ENCODE results near the gene BORA. TPM values are rescaled to one million over a fixed set of nuclear protein-coding genes. Genes with fewer than 3 reads are reported as not detected.

BORA gene
- total and polyA plus RNA-seq, 4 donors, result 1.6 to 4.0 (median 3.3) TPM

DNA sequence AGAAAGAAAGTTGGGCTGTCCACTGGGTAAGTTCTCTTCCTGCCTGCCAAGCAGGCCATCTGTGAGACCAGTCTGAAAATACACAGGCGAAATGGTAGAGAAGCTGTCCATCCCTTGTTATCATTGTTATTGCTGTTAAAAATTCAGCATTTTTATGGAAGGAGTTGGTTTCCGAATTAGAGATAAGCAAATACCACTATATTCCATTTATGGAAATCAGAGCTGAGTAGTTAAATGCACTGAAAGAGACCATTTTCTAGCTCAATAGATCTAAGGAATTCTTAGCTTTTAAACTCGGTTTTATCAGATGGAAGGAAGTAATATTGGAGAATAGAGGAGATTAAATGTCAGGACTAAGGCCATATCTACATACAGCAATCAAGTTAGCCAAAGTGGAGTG, 41.0 kb upstream of the BORA start:
- H3K9me3 ChIP-seq (ENCODE audit: control insufficient read depth in 4 of 4, insufficient read depth in 3 of 4, low read length in 3 of 4), result no peaks in the 10 kb centered on the region
- H3K9ac ChIP-seq (ENCODE audit: insufficient read depth in 1 of 2, low read length in 2 of 2), result no peak overlapping the region
- H3K4me1 ChIP-seq (ENCODE audit: control insufficient read depth in 5 of 5, insufficient read depth in 5 of 5, low read length in 5 of 5), result no peaks in the 10 kb centered on the region
- H3K27me3 ChIP-seq (ENCODE audit: control insufficient read depth in 3 of 3, insufficient read depth in 3 of 3, low read length in 2 of 3), result no peaks in the 10 kb centered on the region
- 67 to 88% methylated on average over 3 of the region's 3 CpGs for WGBS, 2 donors
- ATAC-seq (ENCODE audit: insufficient read depth, low FRiP score) (no peak), DNase-seq (no peak)
- no peak overlapping the region for H3K27ac ChIP-seq (ENCODE audit: low read depth in 1 of 2, low read length in 1 of 2)
- no peak overlapping the region for H3K4me3 ChIP-seq
- no peaks in the 10 kb centered on the region for H3K36me3 ChIP-seq (ENCODE audit: control insufficient read depth in 4 of 4, insufficient read depth in 4 of 4, low read length in 4 of 4)
- TF ChIP-seq, protein P1, sequence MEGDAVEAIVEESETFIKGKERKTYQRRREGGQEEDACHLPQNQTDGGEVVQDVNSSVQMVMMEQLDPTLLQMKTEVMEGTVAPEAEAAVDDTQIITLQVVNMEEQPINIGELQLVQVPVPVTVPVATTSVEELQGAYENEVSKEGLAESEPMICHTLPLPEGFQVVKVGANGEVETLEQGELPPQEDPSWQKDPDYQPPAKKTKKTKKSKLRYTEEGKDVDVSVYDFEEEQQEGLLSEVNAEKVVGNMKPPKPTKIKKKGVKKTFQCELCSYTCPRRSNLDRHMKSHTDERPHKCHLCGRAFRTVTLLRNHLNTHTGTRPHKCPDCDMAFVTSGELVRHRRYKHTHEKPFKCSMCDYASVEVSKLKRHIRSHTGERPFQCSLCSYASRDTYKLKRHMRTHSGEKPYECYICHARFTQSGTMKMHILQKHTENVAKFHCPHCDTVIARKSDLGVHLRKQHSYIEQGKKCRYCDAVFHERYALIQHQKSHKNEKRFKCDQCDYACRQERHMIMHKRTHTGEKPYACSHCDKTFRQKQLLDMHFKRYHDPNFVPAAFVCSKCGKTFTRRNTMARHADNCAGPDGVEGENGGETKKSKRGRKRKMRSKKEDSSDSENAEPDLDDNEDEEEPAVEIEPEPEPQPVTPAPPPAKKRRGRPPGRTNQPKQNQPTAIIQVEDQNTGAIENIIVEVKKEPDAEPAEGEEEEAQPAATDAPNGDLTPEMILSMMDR (IDR thresholded peaks at IDR 0.05; ENCODE audit: control extremely low read depth, extremely low read depth), result no peak

DNA sequence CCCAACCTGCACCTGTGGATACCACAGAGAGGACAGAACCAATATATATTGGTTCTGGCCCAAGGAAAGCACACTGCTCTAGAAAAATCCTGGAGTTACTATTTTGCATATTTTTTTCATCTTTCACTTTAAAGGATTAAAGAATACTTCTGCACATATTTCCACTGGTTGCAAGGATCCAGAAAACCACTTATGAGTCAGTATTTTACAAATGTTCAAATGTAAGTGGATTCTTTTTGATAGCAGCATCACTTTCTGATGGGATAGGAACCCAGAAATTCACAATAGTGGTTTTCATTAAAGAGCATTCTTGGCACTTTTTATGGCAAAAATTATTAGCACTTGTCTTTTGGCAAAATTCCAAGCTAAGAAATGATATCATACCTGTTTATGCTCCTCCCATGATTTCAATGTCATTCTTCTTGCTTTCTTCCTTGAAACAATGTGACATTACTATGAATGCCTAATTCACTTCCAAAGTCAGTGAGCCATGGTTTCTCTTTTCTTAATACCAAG, 38.5 kb upstream of the BORA start:
- no peak overlapping the region for H3K27ac ChIP-seq (ENCODE audit: low read depth in 1 of 2, low read length in 1 of 2)
- no peak for DNase-seq
- H3K4me1 ChIP-seq (ENCODE audit: control insufficient read depth in 5 of 5, insufficient read depth in 5 of 5, low read length in 5 of 5), result no peaks in the 10 kb centered on the region
- H3K36me3 ChIP-seq (ENCODE audit: control insufficient read depth in 4 of 4, insufficient read depth in 4 of 4, low read length in 4 of 4), result no peaks in the 10 kb centered on the region
- H3K4me3 ChIP-seq, result no peak overlapping the region
- H3K27me3 ChIP-seq (ENCODE audit: control insufficient read depth in 3 of 3, insufficient read depth in 3 of 3, low read length in 2 of 3), result no peaks in the 10 kb centered on the region
- H3K9me3 ChIP-seq (ENCODE audit: control insufficient read depth in 4 of 4, insufficient read depth in 3 of 4, low read length in 3 of 4), result peaks cover 0 to 4% (median 1%) of the 10 kb centered on the region in 4 donors
- no peak for ATAC-seq (ENCODE audit: insufficient read depth, low FRiP score)
- H3K9ac ChIP-seq (ENCODE audit: insufficient read depth in 1 of 2, low read length in 2 of 2), result no peak overlapping the region
- TF ChIP-seq, protein P1 (IDR thresholded peaks at IDR 0.05; ENCODE audit: control extremely low read depth, extremely low read depth), result no peak

DNA sequence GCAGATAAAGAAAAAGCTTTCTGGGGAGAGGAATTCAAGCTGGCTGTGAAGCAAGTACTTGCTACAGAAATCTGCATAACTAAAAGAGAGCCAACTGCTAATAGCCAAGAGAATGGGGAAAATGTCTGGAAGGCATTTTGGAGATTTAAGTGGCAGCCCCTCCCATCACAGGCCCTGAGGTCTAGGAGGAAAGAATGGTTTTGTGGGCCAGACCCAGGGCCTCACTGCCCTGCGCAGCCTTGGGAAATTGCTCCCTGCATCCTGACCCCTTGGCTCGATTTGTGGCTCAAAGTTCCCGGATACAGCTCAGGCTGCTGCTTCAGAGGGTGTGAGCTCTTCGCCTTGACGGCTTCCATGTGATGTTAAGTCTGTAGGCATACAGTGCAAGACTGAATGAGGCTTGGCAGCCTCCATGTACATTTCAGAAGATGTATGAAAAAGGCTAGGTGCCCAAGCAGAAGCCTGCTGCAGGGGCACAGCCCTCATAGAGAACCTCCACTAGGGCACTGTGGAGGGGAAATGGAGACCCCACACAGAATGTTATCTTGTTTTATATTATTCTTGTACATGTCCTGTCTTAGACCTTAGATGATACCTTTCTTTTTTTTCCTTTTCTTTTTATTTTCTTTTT, 34.7 kb upstream of the BORA start:
- no peak for DNase-seq
- H3K27me3 ChIP-seq (ENCODE audit: control insufficient read depth in 3 of 3, insufficient read depth in 3 of 3, low read length in 2 of 3), result no peaks in the 10 kb centered on the region
- no peak for ATAC-seq (ENCODE audit: insufficient read depth, low FRiP score)
- WGBS, 2 donors, result 66 to 75% methylated on average over 5 of the region's 5 CpGs
- no peaks in the 10 kb centered on the region for H3K36me3 ChIP-seq (ENCODE audit: control insufficient read depth in 4 of 4, insufficient read depth in 4 of 4, low read length in 4 of 4)
- TF ChIP-seq, protein P1 (IDR thresholded peaks at IDR 0.05; ENCODE audit: control extremely low read depth, extremely low read depth), result no peak
- peaks cover 0 to 4% (median 1%) of the 10 kb centered on the region in 4 donors for H3K9me3 ChIP-seq (ENCODE audit: control insufficient read depth in 4 of 4, insufficient read depth in 3 of 4, low read length in 3 of 4)
- no peak overlapping the region for H3K4me3 ChIP-seq
- no peak overlapping the region for H3K27ac ChIP-seq (ENCODE audit: low read depth in 1 of 2, low read length in 1 of 2)
- H3K4me1 ChIP-seq (ENCODE audit: control insufficient read depth in 5 of 5, insufficient read depth in 5 of 5, low read length in 5 of 5), result no peaks in the 10 kb centered on the region
- H3K9ac ChIP-seq (ENCODE audit: insufficient read depth in 1 of 2, low read length in 2 of 2), result no peak overlapping the region

DNA sequence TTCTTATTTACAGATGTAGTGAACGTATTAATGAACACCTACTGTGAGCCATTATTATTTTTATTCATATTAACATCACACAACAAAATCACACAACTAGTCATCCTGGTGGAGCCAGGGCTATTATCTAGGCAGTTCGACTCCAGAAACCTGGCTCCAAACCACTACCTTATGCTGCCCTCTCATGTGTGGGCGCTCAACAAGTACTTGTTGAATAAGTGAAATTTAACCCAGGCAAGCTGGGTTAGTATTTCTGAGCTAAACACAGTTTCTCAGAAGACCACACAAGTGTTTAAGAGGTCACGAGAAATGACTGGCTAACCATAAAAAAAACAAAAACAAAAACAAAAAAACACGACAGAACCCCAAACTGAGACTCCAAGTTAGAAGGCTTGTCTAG, 33.9 kb upstream of the BORA start:
- no peak overlapping the region for H3K27ac ChIP-seq (ENCODE audit: low read depth in 1 of 2, low read length in 1 of 2)
- no peak overlapping the region for H3K9ac ChIP-seq (ENCODE audit: insufficient read depth in 1 of 2, low read length in 2 of 2)
- peaks cover 0 to 4% (median 1%) of the 10 kb centered on the region in 4 donors for H3K9me3 ChIP-seq (ENCODE audit: control insufficient read depth in 4 of 4, insufficient read depth in 3 of 4, low read length in 3 of 4)
- H3K36me3 ChIP-seq (ENCODE audit: control insufficient read depth in 4 of 4, insufficient read depth in 4 of 4, low read length in 4 of 4), result no peaks in the 10 kb centered on the region
- 84 to 94% methylated on average over 5 of the region's 5 CpGs for WGBS, 2 donors
- H3K27me3 ChIP-seq (ENCODE audit: control insufficient read depth in 3 of 3, insufficient read depth in 3 of 3, low read length in 2 of 3), result no peaks in the 10 kb centered on the region
- ATAC-seq (ENCODE audit: insufficient read depth, low FRiP score) (no peak), DNase-seq (no peak)
- TF ChIP-seq, protein P1 (IDR thresholded peaks at IDR 0.05; ENCODE audit: control extremely low read depth, extremely low read depth), result no peak
- H3K4me3 ChIP-seq, result no peak overlapping the region
- H3K4me1 ChIP-seq (ENCODE audit: control insufficient read depth in 5 of 5, insufficient read depth in 5 of 5, low read length in 5 of 5), result no peaks in the 10 kb centered on the region

All from lung (tissue), 12 donors.